OCI-LY3 (cell line): ENCODE results near the gene STIL.

Source experiments
- CTCF ChIP-seq: fragments of 200-600, 300-600 bp; sonication (generic); IDR thresholded peaks from 2 replicates; pipeline ENCODE4 v1.5.1; 2014; ENCODE audit warnings: antibody characterized with exemption, low read length, low read depth
- EZH2phosphoT487 ChIP-seq: fragments of 200-600 bp; shearing (Covaris generic); IDR thresholded peaks from 2 replicates; pipeline ENCODE4 v1.6.1; 2018; ENCODE audit warnings: antibody characterized with exemption, mixed run types, low read depth

- TF ChIP-seq CTCF (no peak), EZH2phosphoT487 (no peak)
These were observed 61.2 kb downstream of the STIL start for GRCh38 chr1:47252795-47253194.
